ENCODE data around the gene PDE4B.

DNA sequence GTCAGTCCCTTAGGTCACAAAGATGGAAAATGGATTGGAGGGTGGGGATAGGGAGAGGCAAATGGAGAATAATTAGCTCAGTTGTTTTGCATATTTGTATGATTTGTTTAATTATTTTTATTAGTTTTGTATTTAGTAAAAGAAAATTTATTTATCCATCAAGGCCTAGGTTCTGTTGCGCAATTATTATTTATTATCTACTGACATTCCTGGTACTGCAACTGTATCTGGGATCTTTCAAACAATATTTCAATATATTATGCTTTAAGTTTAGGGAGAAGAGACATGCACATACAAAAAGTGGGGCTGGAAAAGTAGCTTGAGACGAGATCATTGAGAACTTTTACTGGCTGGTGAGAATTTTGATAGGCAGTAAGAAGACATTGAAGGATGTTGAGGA lies 424.9 kb downstream of the PDE4B start:
- TF ChIP-seq POLR2A (IDR thresholded peaks at IDR 0.05) (no peak), CTCF (IDR thresholded peaks at IDR 0.05) (no peak)
